Measurements from ENCODE around the gene HNRNPA1. TPM values are rescaled to one million over a fixed set of nuclear protein-coding genes. Genes with fewer than 3 reads are reported as not detected.
A peak's percentile ranks its signal among the peaks of the same experiment; 100 is the strongest.

Gene HNRNPA1
- total and polyA plus RNA-seq, 9 of the 15 experiments (the other 6 are each of a cell fraction or from before 2014, with no cell fraction given): 1,166 to 2,703 (median 1,815) TPM

GRCh38 chr12:54300732-54301427 is 20.4 kb downstream of the HNRNPA1 start, which contains the start of gene NFE2 (continued):
- TF ChIP-seq ETS2 (tag; IDR thresholded peaks at IDR 0.05; ENCODE audit: borderline replicate concordance, poor library complexity, severe bottlenecking) (no peak), NBN (IDR thresholded peaks at IDR 0.05; ENCODE audit: low read depth) (peak; percentile 43; the same call in 1 of the 2 replicates), ZNF717 (CRISPR knock-in tag; IDR thresholded peaks at IDR 0.05) (no peak), TAF9B (IDR thresholded peaks at IDR 0.05; ENCODE audit: partially characterized antibody) (no peak), NCOA4 (IDR thresholded peaks at IDR 0.05; ENCODE audit: partially characterized antibody) (no peak), SIN3A (IDR thresholded peaks at IDR 0.05; ENCODE audit: borderline replicate concordance in 2 of 2, control insufficient read depth in 1 of 2, low read depth in 2 of 2, low read length in 2 of 2) (peak; percentile 63 to 80; a peak in 2 of 4 replicates), ZNF695 (CRISPR knock-in tag; IDR thresholded peaks at IDR 0.05) (no peak), TEAD2 (tag; IDR thresholded peaks at IDR 0.05) (no peak), E2F3 (CRISPR knock-in tag; IDR thresholded peaks at IDR 0.05) (no peak), RBM22 (IDR thresholded peaks at IDR 0.05; ENCODE audit: low read depth, low read length, poor library complexity, severe bottlenecking) (no peak), FOXK1 (CRISPR knock-in tag; IDR thresholded peaks at IDR 0.05; ENCODE audit: borderline replicate concordance) (no peak), ZNF785 (CRISPR knock-in tag; IDR thresholded peaks at IDR 0.05) (no peak), POLR2G (IDR thresholded peaks at IDR 0.05; ENCODE audit: low read depth, low read length) (peak; percentile 94), ZNF347 (CRISPR knock-in tag; IDR thresholded peaks at IDR 0.05; ENCODE audit: low read depth) (no peak), NUFIP1 (IDR thresholded peaks at IDR 0.05; ENCODE audit: partially characterized antibody) (no peak), MYNN (IDR thresholded peaks at IDR 0.05) (peak; percentile 86), MYNN (CRISPR knock-in tag; IDR thresholded peaks at IDR 0.05) (no peak), NCOA1 (IDR thresholded peaks at IDR 0.05; ENCODE audit: low read depth) (no peak), EHMT2 (IDR thresholded peaks at IDR 0.05) (no peak), POLR3G (IDR thresholded peaks at IDR 0.05; ENCODE audit: extremely low read depth, insufficient read length, insufficient replicate concordance) (no peak), ZZZ3 (IDR thresholded peaks at IDR 0.05) (no peak), TRIM24 (IDR thresholded peaks at IDR 0.05) (0 out of 4 replicates have a peak, but pooled peaks of 1 of the 2 experiments have one; percentile 29), FOXA1 (IDR thresholded peaks at IDR 0.05; ENCODE audit: borderline replicate concordance) (no peak), ZNF77 (CRISPR knock-in tag; IDR thresholded peaks at IDR 0.05) (no peak), NRF1 (conservative IDR thresholded peaks at IDR 0.05 in 1 of 2, IDR thresholded peaks at IDR 0.05 in 1 of 2) (peak; percentile 86 to 88)
- TF ChIP-seq, protein P1, sequence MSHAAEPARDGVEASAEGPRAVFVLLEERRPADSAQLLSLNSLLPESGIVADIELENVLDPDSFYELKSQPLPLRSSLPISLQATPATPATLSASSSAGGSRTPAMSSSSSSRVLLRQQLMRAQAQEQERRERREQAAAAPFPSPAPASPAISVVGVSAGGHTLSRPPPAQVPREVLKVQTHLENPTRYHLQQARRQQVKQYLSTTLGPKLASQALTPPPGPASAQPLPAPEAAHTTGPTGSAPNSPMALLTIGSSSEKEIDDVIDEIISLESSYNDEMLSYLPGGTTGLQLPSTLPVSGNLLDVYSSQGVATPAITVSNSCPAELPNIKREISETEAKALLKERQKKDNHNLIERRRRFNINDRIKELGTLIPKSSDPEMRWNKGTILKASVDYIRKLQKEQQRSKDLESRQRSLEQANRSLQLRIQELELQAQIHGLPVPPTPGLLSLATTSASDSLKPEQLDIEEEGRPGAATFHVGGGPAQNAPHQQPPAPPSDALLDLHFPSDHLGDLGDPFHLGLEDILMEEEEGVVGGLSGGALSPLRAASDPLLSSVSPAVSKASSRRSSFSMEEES (CRISPR knock-in tag; IDR thresholded peaks at IDR 0.05): no peak
- TF ChIP-seq, protein P2, sequence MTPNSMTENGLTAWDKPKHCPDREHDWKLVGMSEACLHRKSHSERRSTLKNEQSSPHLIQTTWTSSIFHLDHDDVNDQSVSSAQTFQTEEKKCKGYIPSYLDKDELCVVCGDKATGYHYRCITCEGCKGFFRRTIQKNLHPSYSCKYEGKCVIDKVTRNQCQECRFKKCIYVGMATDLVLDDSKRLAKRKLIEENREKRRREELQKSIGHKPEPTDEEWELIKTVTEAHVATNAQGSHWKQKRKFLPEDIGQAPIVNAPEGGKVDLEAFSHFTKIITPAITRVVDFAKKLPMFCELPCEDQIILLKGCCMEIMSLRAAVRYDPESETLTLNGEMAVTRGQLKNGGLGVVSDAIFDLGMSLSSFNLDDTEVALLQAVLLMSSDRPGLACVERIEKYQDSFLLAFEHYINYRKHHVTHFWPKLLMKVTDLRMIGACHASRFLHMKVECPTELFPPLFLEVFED (CRISPR knock-in tag; conservative IDR thresholded peaks at IDR 0.05): no peak
- TF ChIP-seq, protein P3, sequence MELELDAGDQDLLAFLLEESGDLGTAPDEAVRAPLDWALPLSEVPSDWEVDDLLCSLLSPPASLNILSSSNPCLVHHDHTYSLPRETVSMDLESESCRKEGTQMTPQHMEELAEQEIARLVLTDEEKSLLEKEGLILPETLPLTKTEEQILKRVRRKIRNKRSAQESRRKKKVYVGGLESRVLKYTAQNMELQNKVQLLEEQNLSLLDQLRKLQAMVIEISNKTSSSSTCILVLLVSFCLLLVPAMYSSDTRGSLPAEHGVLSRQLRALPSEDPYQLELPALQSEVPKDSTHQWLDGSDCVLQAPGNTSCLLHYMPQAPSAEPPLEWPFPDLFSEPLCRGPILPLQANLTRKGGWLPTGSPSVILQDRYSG (tag; conservative IDR thresholded peaks at IDR 0.05; ENCODE audit: low read depth): no peak

Data from K562 (cell line).